ENCODE data around the gene TCF7L2. TPM values are rescaled to one million over a fixed set of nuclear protein-coding genes. Genes with fewer than 3 reads are reported as not detected.
A peak's percentile ranks its signal among the peaks of the same experiment; 100 is the strongest.

TCF7L2 gene
- total RNA-seq, 1 experiment from 2014 or later = 45.2 TPM

- in situ Hi-C loops (cut with HindIII; ENCODE audit: low pct_unique_long_range_greater_than_20kb, low sequenced_read_pairs) = no loop called here
- CTCF ChIA-PET = no interaction called here
- BruUV-seq (replicated peaks) = no TSS peak
- ATAC-seq (no peak), DNase-seq (ENCODE audit: low read depth, low spot score) (no peak)
- peak overlapping the region; percentile 70 for H3K27ac ChIP-seq (ENCODE audit: low read length)
- intact Hi-C loops (cut with micrococcal nuclease; ENCODE audit: unreplicated experiment) = no loop called here
- no peaks in the 10 kb centered on the region for H3K9me3 ChIP-seq (ENCODE audit: control insufficient read depth, insufficient read depth, low read depth, low read length)
- TF ChIP-seq POLR2AphosphoS5 (IDR thresholded peaks at IDR 0.05; ENCODE audit: low read depth, low read length) (no peak), SIN3A (IDR thresholded peaks at IDR 0.05; ENCODE audit: borderline replicate concordance, insufficient read depth, low read depth, low read length) (no peak), REST (IDR thresholded peaks at IDR 0.05; ENCODE audit: insufficient read depth in 1 of 2, low read depth in 2 of 2, low read length in 1 of 2) (no peak), CTCF (IDR thresholded peaks at IDR 0.05) (no peak), TCF7L2 (IDR thresholded peaks at IDR 0.05; ENCODE audit: low read depth, low read length) (no peak)
- no peaks in the 10 kb centered on the region for H3K36me3 ChIP-seq (ENCODE audit: control insufficient read depth, insufficient read depth, low read length)
- POLR2A ChIA-PET = no interaction called here
- no peak overlapping the region for H3K4me3 ChIP-seq (ENCODE audit: low read depth in 2 of 2, low read length in 2 of 2)
- peaks cover 68% of the 10 kb centered on the region for H3K4me1 ChIP-seq (ENCODE audit: control insufficient read depth, insufficient read depth, low read length)
- no peaks in the 10 kb centered on the region for H3K27me3 ChIP-seq (ENCODE audit: control insufficient read depth, insufficient read depth, low read length)
Measured at GRCh38 chr10:113021268-113022040, 71.4 kb downstream of the TCF7L2 start.

- DNase-seq (ENCODE audit: low read depth, low spot score) (no peak), ATAC-seq (no peak)
- peaks cover 68% of the 10 kb centered on the region for H3K4me1 ChIP-seq (ENCODE audit: control insufficient read depth, insufficient read depth, low read length)
- H3K27ac ChIP-seq (ENCODE audit: low read length) = peak overlapping the region; percentile 70
- H3K9me3 ChIP-seq (ENCODE audit: control insufficient read depth, insufficient read depth, low read depth, low read length) = no peaks in the 10 kb centered on the region
- TF ChIP-seq POLR2AphosphoS5 (IDR thresholded peaks at IDR 0.05; ENCODE audit: low read depth, low read length) = no peak
- TF ChIP-seq CTCF (IDR thresholded peaks at IDR 0.05) = no peak
- TF ChIP-seq SIN3A (IDR thresholded peaks at IDR 0.05; ENCODE audit: borderline replicate concordance, insufficient read depth, low read depth, low read length) = no peak
- no peak for TF ChIP-seq REST (IDR thresholded peaks at IDR 0.05; ENCODE audit: insufficient read depth in 1 of 2, low read depth in 2 of 2, low read length in 1 of 2)
- no peak for TF ChIP-seq TCF7L2 (IDR thresholded peaks at IDR 0.05; ENCODE audit: low read depth, low read length)
- no peak overlapping the region for H3K4me3 ChIP-seq (ENCODE audit: low read depth in 2 of 2, low read length in 2 of 2)
- in situ Hi-C loops (cut with HindIII; ENCODE audit: low pct_unique_long_range_greater_than_20kb, low sequenced_read_pairs) = no loop called here
- H3K36me3 ChIP-seq (ENCODE audit: control insufficient read depth, insufficient read depth, low read length) = no peaks in the 10 kb centered on the region
- CTCF ChIA-PET = no interaction called here
- no peaks in the 10 kb centered on the region for H3K27me3 ChIP-seq (ENCODE audit: control insufficient read depth, insufficient read depth, low read length)
- intact Hi-C loops (cut with micrococcal nuclease; ENCODE audit: unreplicated experiment) = no loop called here
- BruUV-seq (replicated peaks) = no TSS peak
- POLR2A ChIA-PET = no interaction called here
Measured at GRCh38 chr10:113022265-113022664, 72.2 kb downstream of the TCF7L2 start.
